ENCODE data around the gene RBM23. TPM values are rescaled to one million over a fixed set of nuclear protein-coding genes. Genes with fewer than 3 reads are reported as not detected.
A peak's percentile ranks its signal among the peaks of the same experiment; 100 is the strongest.

RBM23 gene
- total and polyA plus RNA-seq, 9 of the 15 experiments (the other 6 are each of a cell fraction or from before 2014, with no cell fraction given): 46.0 to 102 (median 58.5) TPM

DNA sequence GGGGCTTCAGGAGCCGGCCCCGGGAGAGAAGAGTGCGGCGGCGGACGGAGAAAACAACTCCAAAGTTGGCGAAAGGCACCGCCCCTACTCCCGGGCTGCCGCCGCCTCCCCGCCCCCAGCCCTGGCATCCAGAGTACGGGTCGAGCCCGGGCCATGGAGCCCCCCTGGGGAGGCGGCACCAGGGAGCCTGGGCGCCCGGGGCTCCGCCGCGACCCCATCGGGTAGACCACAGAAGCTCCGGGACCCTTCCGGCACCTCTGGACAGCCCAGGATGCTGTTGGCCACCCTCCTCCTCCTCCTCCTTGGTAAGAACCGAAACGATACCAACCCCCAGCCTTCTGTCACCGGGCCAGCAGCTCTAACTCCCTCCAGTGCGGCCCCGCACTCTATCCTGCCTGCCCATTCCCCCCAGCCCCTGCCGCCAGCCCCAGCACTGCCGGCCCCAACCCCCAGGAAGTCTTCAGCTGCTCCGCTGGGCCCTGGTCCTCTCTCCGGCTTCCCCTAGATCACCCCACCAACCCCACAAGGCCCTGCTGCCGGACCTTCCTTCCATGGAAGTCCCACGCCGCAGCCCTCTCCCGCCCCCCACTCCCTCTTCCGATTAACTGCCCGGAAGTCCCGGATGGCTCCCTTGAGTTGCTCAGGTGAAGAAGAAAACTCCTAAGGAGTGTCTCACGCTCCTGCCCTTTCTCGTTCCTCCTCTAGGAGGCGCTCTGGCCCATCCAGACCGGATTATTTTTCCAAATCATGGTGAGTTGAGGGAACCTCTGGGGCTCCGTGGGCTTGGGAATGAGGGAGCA, 46.7 kb downstream of the RBM23 start (continued):
- TF ChIP-seq POLR2AphosphoS5 (IDR thresholded peaks at IDR 0.05; ENCODE audit: control insufficient read depth, insufficient read depth, low read depth, low read length): peak; percentile 54; the same call in 1 of the 2 replicates
- TF ChIP-seq MECOM (CRISPR knock-in tag; IDR thresholded peaks at IDR 0.05): no peak
- no peak for TF ChIP-seq ZFP91 (CRISPR knock-in tag; IDR thresholded peaks at IDR 0.05)
- TF ChIP-seq TCF7L2 (IDR thresholded peaks at IDR 0.05; ENCODE audit: low read depth, low read length): no peak
- TF ChIP-seq CGGBP1 (CRISPR knock-in tag; IDR thresholded peaks at IDR 0.05): no peak
- no peak for TF ChIP-seq ZFP30 (CRISPR knock-in tag; IDR thresholded peaks at IDR 0.05; ENCODE audit: borderline replicate concordance)
- TF ChIP-seq ATF7 (IDR thresholded peaks at IDR 0.05): peak; percentile 56
- TF ChIP-seq, protein P1, sequence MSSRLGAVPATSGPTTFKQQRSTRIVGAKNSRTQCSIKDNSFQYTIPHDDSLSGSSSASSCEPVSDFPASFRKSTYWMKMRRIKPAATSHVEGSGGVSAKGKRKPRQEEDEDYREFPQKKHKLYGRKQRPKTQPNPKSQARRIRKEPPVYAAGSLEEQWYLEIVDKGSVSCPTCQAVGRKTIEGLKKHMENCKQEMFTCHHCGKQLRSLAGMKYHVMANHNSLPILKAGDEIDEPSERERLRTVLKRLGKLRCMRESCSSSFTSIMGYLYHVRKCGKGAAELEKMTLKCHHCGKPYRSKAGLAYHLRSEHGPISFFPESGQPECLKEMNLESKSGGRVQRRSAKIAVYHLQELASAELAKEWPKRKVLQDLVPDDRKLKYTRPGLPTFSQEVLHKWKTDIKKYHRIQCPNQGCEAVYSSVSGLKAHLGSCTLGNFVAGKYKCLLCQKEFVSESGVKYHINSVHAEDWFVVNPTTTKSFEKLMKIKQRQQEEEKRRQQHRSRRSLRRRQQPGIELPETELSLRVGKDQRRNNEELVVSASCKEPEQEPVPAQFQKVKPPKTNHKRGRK (tag; IDR thresholded peaks at IDR 0.05): no peak
- no peak for TF ChIP-seq ZNF41 (CRISPR knock-in tag; conservative IDR thresholded peaks at IDR 0.05)
- TF ChIP-seq TBL1XR1 (IDR thresholded peaks at IDR 0.05; ENCODE audit: low read length in 2 of 2): 0 out of 4 replicates have a peak, but pooled peaks of 1 of the 2 experiments have one; percentile 40
- no peak for TF ChIP-seq ETS2 (tag; IDR thresholded peaks at IDR 0.05; ENCODE audit: borderline replicate concordance, poor library complexity, severe bottlenecking)
- TF ChIP-seq ZNF197 (CRISPR knock-in tag; IDR thresholded peaks at IDR 0.05; ENCODE audit: low read depth): no peak
- no peak for TF ChIP-seq PHTF2 (CRISPR knock-in tag; IDR thresholded peaks at IDR 0.05)
- no peak for TF ChIP-seq ZNF324 (CRISPR knock-in tag; IDR thresholded peaks at IDR 0.05)
- TF ChIP-seq HOMEZ (CRISPR knock-in tag; IDR thresholded peaks at IDR 0.05): 0 out of 2 replicates have a peak, but pooled peaks have one; percentile 52
- peak; percentile 52 to 67; a peak in 2 of 4 replicates for TF ChIP-seq UBTF (IDR thresholded peaks at IDR 0.05; ENCODE audit: borderline replicate concordance in 1 of 2, low read depth in 2 of 2, low read length in 2 of 2)

Data from K562 (cell line).